ENCODE measurements around the gene CIDEC. TPM values are rescaled to one million over a fixed set of nuclear protein-coding genes. Genes with fewer than 3 reads are reported as not detected.
A peak's percentile ranks its signal among the peaks of the same experiment; 100 is the strongest.
"Not testable (repeated sequence)": the region's sequence is repeated elsewhere in the genome, so short reads cannot be mapped to it uniquely, and the experiment has no call there.

CIDEC gene
- total RNA-seq, 2 experiments from 2014 or later: not detected

DNA sequence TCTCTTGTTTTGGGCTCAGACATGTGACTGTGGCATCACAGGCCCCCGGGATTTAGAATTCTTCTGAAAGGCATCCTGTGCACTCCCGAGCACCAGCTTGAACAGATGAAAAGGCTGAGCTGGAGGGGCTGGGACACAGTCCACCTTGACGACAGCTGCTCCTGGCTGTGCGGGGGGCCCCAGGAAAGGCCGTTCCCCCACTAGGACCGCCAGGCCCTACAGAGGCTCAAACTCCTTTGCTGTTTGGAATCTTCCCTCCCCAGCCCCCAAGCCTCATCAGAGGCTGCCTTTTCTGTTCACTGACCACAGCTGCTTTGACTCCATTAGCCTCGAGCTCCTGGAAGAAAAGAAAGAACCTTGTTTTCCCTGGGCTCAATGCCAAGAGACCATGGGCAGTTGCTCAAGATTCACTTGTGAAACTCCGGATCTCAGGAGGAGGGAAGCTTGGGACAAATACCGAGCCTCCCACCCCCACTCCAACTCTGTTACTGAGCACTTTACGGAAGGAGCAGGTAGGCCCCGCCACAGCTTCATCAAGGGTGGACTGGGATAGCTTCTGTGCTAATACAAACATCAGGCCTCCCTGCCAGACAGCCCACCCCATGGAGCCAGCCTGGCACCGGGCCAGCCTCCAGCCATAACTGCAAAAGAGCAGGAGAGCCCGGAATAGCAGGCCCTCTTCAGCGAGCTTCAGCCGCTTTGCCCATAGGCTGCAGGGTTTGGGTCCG, 15.7 kb downstream of the CIDEC start:
- peaks cover 6% of the 10 kb centered on the region for H3K27me3 Mint-ChIP-seq
- H3K4me3 Mint-ChIP-seq: no peak overlapping the region
- ChIA-PET CTCF (interaction anchor here (0.6 kb wide), 1 partner anchor 83 kb away, joined by 5 read pairs; no protein-coding TSS in a partner anchor), POLR2A (no interaction called here)
- peaks cover 4% of the 10 kb centered on the region for H3K4me1 Mint-ChIP-seq
- no peak overlapping the region for H3K27ac Mint-ChIP-seq
- H3K9me3 Mint-ChIP-seq: no peaks in the 10 kb centered on the region
- H3K36me3 Mint-ChIP-seq (ENCODE audit: low read depth): no peaks in the 10 kb centered on the region
- DNase-seq: no peak

DNA sequence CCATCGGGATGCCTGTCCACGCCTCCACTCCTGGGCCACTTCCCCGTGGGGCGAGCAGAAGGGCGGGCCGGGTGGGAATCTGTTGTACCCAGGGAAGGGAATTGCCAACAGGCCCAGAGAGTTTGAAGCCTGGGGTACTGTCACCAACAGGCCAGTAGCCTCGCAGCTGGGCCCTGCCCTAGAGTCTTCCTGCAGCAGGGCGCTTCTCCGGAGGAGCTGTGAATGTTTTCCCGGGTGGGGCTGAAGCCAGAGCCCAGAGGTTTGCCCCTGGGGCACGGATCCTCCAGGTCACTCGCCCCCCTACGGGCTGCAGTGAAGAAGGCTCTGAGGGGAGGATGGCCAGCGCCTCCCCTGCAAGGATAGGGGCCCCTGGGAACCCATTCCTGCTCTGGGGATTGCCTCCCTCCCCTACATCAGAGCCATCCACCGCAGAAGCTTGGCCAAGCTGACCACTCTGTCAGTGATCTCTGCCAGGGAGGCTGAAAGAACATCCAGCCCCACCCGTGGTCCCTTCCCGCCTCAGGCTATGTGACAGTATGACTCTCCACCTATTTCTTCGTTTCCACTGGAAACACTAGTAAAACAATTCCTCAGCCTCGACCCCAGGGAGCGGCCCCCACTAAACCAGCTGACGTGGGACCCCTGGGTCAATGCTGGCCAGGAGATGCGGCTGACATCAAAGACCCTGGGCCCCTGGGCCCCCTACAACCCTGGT, 16.8 kb downstream of the CIDEC start:
- no peak for DNase-seq
- peaks cover 4% of the 10 kb centered on the region for H3K4me1 Mint-ChIP-seq
- H3K36me3 Mint-ChIP-seq (ENCODE audit: low read depth): no peaks in the 10 kb centered on the region
- peaks cover 6% of the 10 kb centered on the region for H3K27me3 Mint-ChIP-seq
- CTCF ChIA-PET: no interaction called here
- H3K9me3 Mint-ChIP-seq: no peaks in the 10 kb centered on the region
- POLR2A ChIA-PET: no interaction called here
- H3K27ac Mint-ChIP-seq: no peak overlapping the region
- no peak overlapping the region for H3K4me3 Mint-ChIP-seq

GRCh38 chr3:9862391-9863057, 17.5 kb downstream of the CIDEC start:
- Mint-ChIP-seq H3K27ac (no peak overlapping the region), H3K27me3 (peaks cover 6% of the 10 kb centered on the region), H3K9me3 (no peaks in the 10 kb centered on the region), H3K36me3 (ENCODE audit: low read depth) (no peaks in the 10 kb centered on the region), H3K4me3 (no peak overlapping the region), H3K4me1 (peaks cover 4% of the 10 kb centered on the region)
- POLR2A ChIA-PET: no interaction called here
- CTCF ChIA-PET: no interaction called here
- DNase-seq: no peak

GRCh38 chr3:9861626-9862130, 18.4 kb downstream of the CIDEC start:
- Mint-ChIP-seq H3K36me3 (ENCODE audit: low read depth) (no peaks in the 10 kb centered on the region), H3K9me3 (no peaks in the 10 kb centered on the region), H3K27ac (no peak overlapping the region), H3K4me3 (no peak overlapping the region), H3K4me1 (peaks cover 4% of the 10 kb centered on the region), H3K27me3 (peaks cover 6% of the 10 kb centered on the region)
- POLR2A ChIA-PET: no interaction called here
- DNase-seq: no peak
- CTCF ChIA-PET: interaction anchor here (0.5 to 1.1 kb wide), 2 partner anchors 32 to 108 kb away, joined by 3 to 7 read pairs; no protein-coding TSS in a partner anchor

- peaks cover 6% of the 10 kb centered on the region for H3K27me3 Mint-ChIP-seq
- H3K4me1 Mint-ChIP-seq: peaks cover 4% of the 10 kb centered on the region
- H3K4me3 Mint-ChIP-seq: no peak overlapping the region
- no peak for DNase-seq
- H3K36me3 Mint-ChIP-seq (ENCODE audit: low read depth): no peaks in the 10 kb centered on the region
- ChIA-PET CTCF (interaction anchor here (0.5 to 1.1 kb wide), 2 partner anchors 32 to 107 kb away, joined by 3 to 7 read pairs; no protein-coding TSS in a partner anchor), POLR2A (no interaction called here)
- no peak overlapping the region for H3K27ac Mint-ChIP-seq
- H3K9me3 Mint-ChIP-seq: no peaks in the 10 kb centered on the region
Measured at GRCh38 chr3:9861201-9861600, 18.9 kb downstream of the CIDEC start.

- H3K27me3 Mint-ChIP-seq: peaks cover 6% of the 10 kb centered on the region
- CTCF ChIA-PET: interaction anchor here (0.6 to 0.7 kb wide), 2 partner anchors 11 to 278 kb away, joined by 3 read pairs; no protein-coding TSS in a partner anchor
- H3K36me3 Mint-ChIP-seq (ENCODE audit: low read depth): no peaks in the 10 kb centered on the region
- no peak for DNase-seq
- H3K27ac Mint-ChIP-seq: no peak overlapping the region
- H3K9me3 Mint-ChIP-seq: no peaks in the 10 kb centered on the region
- POLR2A ChIA-PET: no interaction called here
- H3K4me1 Mint-ChIP-seq: peaks cover 4% of the 10 kb centered on the region
- no peak overlapping the region for H3K4me3 Mint-ChIP-seq
Measured at GRCh38 chr3:9859530-9860025, 20.5 kb downstream of the CIDEC start.

DNA sequence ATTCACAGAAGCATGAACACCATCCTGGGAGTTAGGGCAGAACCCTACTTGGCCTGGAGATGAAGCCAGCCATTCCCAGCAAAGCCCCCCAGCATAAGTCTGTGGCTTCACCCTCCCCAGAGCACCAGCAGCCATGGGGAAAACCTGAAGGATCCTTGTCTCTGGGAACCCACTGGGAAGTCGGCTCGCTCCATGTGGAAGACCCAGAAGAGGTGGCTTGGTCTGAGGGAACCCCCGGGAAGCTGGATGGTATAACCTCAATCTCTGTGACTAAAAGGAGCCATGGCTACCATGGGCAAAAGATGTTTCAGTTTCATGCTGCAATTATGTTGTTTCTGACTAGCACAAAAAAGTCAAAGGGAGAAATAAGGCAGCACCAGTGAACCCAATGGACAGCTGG, 24.5 kb downstream of the CIDEC start:
- H3K9me3 Mint-ChIP-seq: no peaks in the 10 kb centered on the region
- DNase-seq: no peak
- peaks cover 4% of the 10 kb centered on the region for H3K4me1 Mint-ChIP-seq
- no peaks in the 10 kb centered on the region for H3K36me3 Mint-ChIP-seq (ENCODE audit: low read depth)
- H3K4me3 Mint-ChIP-seq: no peak overlapping the region
- H3K27me3 Mint-ChIP-seq: peaks cover 10% of the 10 kb centered on the region
- POLR2A ChIA-PET: no interaction called here
- no peak overlapping the region for H3K27ac Mint-ChIP-seq
- CTCF ChIA-PET: interaction anchor here (1.0 to 1.6 kb wide), 2 partner anchors 9 to 23 kb away, joined by 3 to 6 read pairs; no protein-coding TSS in a partner anchor

DNA sequence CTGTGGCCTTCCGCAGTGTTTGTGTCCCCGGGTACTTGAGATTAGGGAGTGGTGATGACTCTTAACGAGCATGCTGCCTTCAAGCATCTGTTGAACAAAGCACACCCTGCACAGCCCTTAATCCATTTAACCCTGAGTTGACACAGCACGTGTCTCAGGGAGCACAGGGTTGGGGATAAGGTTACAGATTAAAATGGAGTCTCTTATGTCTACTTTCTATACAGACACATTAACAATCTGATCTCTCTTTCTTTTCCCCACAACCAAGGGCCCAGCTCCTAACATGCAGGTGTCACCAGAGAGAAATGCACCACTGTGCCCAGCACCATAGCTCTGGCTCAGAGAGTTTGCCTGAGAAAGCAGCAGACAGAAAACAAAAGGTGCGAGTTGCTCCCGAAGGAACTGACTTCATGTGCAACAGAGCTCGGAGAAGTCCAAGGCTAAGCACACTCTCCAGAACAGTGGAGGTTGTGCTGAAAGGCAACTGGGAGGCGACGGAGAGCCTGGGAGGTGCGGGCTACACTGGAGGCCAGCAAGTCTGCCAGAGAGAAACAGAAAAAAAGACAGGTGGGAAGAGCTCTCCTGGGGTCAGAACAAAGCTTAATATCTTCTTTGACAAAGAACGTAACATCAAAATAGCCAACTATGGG, 25.6 kb downstream of the CIDEC start:
- POLR2A ChIA-PET; DNase-seq; H3K36me3 Mint-ChIP-seq (ENCODE audit: low read depth); H3K4me3 Mint-ChIP-seq; H3K27ac Mint-ChIP-seq; H3K4me1 Mint-ChIP-seq; H3K9me3 Mint-ChIP-seq: not testable (repeated sequence)
- CTCF ChIA-PET: interaction anchor here (0.6 to 1.2 kb wide), 4 partner anchors 9 to 577 kb away, joined by 3 read pairs; partner anchors contain the start of gene RPUSD3
- H3K27me3 Mint-ChIP-seq: peaks cover 13% of the 10 kb centered on the region

- no peak overlapping the region for H3K4me3 Mint-ChIP-seq
- ChIA-PET CTCF (interaction anchor here (0.6 to 1.5 kb wide), 3 partner anchors 9 to 342 kb away, joined by 3 read pairs; partner anchors contain the start of gene RPUSD3), POLR2A (no interaction called here)
- no peaks in the 10 kb centered on the region for H3K36me3 Mint-ChIP-seq (ENCODE audit: low read depth)
- no peaks in the 10 kb centered on the region for H3K9me3 Mint-ChIP-seq
- peaks cover 13% of the 10 kb centered on the region for H3K27me3 Mint-ChIP-seq
- H3K27ac Mint-ChIP-seq: no peak overlapping the region
- DNase-seq: no peak
- peaks cover 8% of the 10 kb centered on the region for H3K4me1 Mint-ChIP-seq
Measured at GRCh38 chr3:9852528-9852927, 27.5 kb downstream of the CIDEC start.

- POLR2A ChIA-PET; H3K4me1 Mint-ChIP-seq; H3K4me3 Mint-ChIP-seq; DNase-seq; H3K36me3 Mint-ChIP-seq (ENCODE audit: low read depth); H3K9me3 Mint-ChIP-seq; H3K27ac Mint-ChIP-seq: not testable (repeated sequence)
- H3K27me3 Mint-ChIP-seq: peaks cover 13% of the 10 kb centered on the region
- CTCF ChIA-PET: interaction anchor here (1.5 kb wide), 1 partner anchor 342 kb away, joined by 3 read pairs; no protein-coding TSS in a partner anchor
Measured at GRCh38 chr3:9851926-9852325, 28.1 kb downstream of the CIDEC start.

DNA sequence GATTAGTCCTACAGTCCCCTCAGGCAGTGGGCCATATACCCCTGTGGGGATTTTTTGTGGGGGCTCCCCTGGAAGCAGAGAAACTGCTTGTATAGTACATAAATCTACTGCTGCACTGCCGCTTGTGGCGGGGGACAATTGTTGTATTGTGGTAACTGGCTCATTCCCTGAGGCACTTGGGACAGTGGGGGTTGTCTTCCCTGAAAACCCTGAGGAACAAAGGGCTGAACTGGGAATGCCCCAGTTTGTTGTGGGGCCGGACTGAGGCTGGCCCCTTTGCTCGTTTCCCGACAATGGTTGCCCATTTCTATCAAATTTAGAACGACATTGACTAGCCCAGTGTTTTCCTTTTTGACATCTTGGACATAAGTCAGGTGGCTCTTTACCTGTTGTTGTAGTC, 28.7 kb downstream of the CIDEC start:
- H3K9me3 Mint-ChIP-seq; H3K27ac Mint-ChIP-seq; DNase-seq; H3K4me3 Mint-ChIP-seq; H3K4me1 Mint-ChIP-seq; H3K36me3 Mint-ChIP-seq (ENCODE audit: low read depth); POLR2A ChIA-PET: not testable (repeated sequence)
- H3K27me3 Mint-ChIP-seq: peaks cover 13% of the 10 kb centered on the region
- CTCF ChIA-PET: interaction anchor here (1.0 kb wide), 1 partner anchor 82 kb away, joined by 3 read pairs; no protein-coding TSS in a partner anchor

- H3K36me3 Mint-ChIP-seq (ENCODE audit: low read depth); H3K9me3 Mint-ChIP-seq; H3K27ac Mint-ChIP-seq; H3K4me3 Mint-ChIP-seq; POLR2A ChIA-PET: not testable (repeated sequence)
- DNase-seq: peak; percentile 44
- Mint-ChIP-seq H3K27me3 (peaks cover 13% of the 10 kb centered on the region), H3K4me1 (peaks cover 19% of the 10 kb centered on the region)
- CTCF ChIA-PET: interaction anchor here (0.6 to 1.3 kb wide), 5 partner anchors 9 to 52 kb away, joined by 3 to 5 read pairs (median 3); partner anchors contain the start of gene JAGN1
Measured at GRCh38 chr3:9848860-9849259, 31.2 kb downstream of the CIDEC start.
